HG03108 (cell line): ENCODE data around the gene PPARA.

Experiments
- ATAC-seq: cut with Tn5 transposase; IDR thresholded peaks from one replicate; pipeline ENCODE4 v1.9.1; 2021; ENCODE audit warnings: moderate library complexity; ENCODE audit not compliant: unreplicated experiment

Gene PPARA

DNA sequence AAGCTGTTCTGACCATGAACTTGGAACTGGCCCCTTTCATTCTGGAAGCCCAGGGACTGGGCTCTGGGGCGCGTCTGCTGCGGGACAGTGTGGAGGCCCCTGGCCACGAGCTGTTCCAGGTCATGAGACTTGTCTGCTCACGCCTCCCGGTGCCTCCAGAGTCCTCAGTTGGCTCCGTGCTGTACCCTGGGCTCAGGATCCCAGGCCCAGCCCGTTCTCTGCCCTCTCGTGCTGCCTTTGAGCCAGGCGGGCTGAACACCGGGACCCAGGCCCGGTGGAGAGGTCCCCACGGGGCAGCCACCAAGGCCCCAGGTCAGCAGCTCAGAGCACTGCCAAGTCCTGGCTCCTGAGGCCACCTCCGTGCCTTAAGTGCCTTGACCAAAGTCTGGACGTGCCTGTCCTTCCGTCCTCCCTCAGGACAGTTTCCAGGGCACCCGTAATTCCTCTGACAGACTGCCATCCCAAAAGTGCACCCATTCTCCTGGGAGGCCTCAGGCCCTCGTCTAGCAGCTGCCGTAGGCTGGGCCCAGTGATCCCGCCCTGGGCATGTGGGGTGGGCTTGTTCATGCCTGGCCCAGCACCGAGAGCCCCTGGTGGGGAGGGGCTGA is 36.3 kb upstream of the PPARA start:
- no peak for ATAC-seq

DNA sequence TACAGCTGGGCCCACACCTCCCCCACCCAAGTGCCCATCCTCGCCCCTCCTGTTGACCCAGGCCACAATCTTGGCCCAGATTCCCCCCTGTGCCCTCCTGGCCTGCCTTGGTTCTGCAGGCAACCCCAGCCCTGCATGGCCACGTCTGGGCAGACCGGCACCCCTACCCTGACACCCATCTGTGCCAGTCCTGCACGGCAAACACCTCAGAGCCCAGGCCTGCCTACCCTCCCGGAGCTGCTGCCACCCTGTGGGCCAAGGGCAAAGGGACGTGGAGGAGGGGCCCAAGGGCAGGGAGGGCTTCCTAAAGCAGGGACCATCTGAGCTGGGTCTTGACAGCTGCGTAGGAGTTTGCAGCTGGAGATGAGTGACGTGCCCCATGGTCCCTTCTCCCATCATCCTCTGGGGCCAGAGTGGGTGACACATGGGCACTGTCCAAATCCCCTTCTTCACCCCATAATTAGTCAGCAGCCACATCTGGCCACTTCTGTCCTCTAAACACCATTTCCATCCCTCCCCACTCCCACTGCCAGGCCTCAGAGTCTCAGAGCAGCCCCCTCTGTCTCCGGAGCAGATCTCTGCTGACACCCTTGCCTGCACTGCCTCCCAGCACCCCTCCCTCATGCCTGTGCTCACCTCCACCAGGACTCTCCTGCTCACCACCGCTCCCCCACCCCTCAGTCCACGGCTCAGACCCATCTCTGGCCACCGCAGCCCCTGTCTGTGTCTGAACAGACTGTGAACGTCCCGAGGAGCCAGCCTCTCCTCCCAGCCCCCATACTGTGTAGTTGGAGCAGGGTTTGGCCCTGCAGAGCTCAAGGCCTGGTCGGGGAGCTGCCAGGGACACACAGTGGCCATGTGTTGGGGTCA is 35.6 kb upstream of the PPARA start:
- ATAC-seq: no peak

DNA sequence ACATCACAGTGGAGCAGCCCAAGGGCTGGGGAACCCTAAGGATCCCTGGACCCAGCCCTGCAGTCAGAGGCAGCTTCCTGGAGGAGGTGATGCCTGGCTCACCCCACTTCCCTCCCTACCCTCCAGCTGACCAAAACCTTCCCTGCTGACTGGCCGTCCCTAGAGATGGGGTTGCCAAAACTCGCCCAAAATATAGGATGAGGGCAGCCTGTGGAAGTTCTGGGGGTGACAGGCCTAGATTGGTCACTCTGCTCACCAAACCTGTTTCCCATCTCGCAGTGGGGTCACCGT is 35.0 kb upstream of the PPARA start:
- no peak for ATAC-seq

DNA sequence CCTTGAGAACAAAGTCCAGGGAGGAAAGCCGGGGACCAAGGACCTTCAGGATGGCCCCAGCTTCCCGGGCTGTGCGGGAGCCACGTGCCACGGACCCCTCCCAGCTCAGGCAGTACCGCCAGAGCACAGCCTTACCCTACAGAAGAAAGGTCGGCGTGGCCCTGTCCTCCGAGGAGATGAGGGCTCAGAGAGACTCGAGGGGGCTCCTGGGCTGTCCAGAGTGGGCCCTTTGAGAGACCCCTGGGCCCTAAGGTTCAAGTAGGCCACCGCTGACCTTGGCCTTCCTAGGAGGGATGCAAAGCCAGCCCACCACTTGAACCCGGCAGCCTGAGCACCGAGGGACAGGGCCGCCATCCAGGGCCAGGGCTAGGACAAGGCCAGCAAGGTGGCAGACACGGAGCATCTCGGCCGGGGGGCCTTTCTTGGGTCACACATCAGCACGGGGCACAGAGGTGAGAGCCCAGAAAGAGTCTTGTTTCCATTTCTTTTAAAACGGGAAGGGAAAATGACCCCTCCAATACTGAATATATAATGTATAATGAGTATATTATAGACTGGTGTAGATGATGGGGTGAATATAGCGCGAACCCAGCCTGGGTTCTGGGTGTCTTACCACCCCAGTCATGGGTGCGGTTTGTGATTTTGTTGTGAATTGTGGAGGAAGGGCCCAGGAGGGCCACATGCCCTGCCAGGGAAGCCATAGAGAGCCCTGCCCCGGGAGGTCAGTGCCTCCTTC is 34.4 kb upstream of the PPARA start:
- ATAC-seq: no peak

DNA sequence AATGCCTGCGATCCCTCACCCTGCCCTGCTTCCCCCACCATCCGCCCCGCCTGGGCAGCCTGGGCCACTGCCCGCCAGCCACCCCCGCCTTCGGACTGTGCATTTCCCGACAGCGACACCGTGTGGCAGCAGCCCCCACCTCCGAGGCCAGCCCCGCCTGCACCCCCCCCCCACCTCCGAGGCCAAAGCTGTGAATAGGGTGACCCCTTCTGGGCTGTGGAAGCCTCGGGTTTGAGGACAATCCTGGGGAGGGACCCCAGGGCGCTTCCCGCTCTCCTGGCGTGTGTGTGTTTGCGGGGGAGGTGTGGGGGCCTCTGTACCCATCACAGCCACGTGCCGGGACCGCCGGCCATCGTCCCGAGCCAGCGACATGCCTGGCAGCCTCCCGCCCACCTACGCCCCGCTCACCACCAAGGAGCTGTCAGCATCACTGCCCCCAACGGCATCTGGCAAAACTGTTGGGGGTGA is 33.8 kb upstream of the PPARA start:
- no peak for ATAC-seq

DNA sequence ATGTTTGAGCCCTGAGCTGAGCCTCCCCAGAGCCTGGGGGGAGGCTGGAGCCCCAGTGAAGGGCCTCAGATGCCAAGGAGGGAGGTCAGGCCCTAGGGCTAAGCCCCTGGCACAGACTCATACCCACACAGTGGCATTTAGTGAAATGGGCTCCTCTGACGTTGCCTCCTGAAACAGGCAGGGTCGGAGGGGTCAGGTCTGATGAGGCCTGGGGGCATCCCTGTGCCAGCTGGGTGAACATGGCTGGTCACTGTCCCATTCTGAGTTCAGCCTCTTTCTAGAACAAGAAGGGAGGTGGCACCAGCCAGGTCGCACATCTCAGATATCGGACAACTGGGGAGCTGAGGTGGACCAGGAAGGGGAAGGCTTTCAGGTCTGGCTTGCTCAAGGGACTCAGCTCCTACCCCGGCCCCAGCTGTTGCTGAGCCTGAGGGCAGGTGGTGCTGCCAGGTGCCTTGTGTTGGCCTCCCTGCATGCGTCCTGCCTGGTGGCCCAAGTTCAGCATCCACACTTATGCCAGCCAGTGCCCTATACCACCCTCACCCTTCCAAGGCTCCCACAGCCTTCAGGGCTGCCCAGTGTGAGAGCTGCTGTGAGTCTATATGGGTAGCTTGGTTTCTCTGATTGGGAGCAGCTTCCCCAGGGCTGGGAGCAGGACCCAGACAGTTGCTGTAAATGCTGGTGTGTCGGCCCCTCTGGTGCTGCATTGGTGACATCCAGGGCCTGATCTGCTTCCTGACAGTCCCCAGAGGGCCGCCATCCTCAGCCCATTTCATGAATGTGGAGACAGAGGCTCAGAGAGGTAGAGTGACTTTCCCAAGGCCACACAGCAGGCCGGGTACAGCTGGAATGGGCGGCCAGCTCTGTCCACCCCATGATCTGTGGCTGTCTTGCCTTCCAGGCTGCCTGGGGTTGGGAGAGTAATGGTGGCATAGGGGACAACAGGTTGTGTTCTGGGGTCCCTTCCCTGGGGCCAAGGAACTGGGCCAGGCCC is 32.8 kb upstream of the PPARA start:
- no peak for ATAC-seq

DNA sequence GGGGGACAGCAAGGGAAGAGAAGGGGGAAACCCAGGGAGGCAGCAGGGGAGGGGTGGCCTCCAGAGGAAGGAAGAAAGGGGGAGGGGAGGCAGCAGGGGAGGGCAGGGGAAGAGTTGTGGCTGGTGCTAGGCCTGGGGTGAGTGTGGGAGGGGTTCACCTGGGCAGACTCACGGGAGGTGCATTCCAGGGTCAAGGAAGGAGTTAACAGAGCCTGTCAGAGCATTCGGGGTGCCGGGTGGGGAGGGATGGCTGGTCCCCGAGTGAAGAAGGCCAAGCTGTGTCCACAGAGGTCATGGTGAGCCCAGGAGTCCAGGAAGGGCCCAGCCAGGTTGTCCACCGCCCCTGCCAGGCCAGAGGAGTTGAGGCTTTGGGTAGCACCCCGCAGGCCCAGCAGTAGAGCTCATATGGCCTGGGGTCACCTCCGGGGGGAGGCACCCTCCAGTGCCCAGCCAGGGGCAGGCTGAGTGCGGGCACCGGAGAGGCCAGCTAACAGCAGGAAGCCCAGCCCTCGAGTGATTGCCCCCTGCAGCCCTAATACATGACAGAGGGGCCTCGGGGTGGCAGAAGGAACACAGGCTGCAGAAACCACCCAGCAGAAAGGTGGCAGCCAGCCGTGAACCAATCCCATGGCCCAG is 31.1 kb upstream of the PPARA start:
- no peak for ATAC-seq

DNA sequence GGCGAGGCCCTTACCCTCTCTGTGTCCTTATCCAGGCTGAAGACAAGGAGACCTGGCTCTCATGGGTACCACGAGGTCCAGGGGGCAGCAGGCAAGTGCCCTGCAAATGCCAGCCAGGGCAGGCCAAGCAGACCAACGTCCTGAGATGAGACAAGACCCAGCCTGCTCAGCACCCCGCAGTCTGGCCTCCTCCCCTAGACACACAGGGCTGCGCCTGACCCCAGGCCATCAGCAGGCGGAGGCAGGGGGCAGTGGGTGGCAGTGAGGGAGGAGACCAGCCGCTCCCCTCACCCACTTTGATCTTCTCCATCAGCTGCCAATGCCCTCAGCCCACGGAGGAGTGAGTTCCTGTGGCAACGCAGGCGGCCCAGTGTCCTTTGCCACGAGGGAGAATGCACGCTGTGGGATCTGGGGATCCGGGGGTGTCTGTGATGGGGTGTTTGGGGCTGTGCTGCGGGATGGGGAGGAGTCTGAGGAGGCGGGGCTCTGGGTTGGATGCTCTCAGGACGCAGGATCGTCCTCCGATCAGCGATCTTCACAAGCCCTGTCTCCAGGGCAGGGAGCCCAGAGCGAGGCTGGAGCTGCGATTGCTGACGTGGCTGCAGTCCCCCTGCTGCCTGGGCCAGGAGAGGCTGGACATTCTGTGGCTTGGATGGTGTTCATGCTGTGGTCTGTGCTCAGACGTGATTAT is 30.5 kb upstream of the PPARA start:
- ATAC-seq: no peak

DNA sequence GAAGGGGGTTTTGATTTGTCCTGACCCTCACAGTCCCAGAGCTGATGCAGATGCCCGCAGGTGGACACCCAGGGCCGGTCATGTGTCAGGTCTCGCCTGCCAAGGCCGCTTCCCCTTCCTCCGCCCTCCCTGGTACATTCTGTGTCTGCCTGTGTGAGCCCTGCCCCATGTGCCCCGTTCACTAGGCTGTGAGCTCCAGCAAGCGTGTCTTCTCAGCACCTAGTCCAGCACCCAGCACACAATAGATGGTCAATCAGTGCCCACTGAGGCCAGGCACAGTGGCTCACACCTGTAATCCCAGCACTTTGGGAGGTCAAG is 29.9 kb upstream of the PPARA start:
- ATAC-seq: no peak

DNA sequence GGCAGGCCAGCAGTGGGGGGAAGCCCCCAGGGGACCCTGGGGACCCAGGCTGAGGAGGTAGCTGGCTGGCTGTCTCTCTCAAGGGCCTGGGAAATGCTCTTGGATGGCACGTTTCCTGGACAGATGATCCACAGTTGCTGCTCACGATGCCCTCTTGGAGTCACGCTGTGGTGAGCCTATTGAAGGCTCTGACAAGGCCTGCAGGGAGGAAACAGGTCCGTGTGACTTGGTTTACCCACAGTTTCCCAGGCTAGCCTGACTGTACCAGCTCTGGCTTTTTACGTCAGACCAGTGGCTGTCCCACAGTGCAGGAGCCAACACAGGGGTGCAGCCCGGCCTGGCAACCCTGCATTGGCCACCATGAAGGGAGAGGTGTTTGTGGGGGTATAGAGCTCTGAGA is 29.2 kb upstream of the PPARA start:
- no peak for ATAC-seq

DNA sequence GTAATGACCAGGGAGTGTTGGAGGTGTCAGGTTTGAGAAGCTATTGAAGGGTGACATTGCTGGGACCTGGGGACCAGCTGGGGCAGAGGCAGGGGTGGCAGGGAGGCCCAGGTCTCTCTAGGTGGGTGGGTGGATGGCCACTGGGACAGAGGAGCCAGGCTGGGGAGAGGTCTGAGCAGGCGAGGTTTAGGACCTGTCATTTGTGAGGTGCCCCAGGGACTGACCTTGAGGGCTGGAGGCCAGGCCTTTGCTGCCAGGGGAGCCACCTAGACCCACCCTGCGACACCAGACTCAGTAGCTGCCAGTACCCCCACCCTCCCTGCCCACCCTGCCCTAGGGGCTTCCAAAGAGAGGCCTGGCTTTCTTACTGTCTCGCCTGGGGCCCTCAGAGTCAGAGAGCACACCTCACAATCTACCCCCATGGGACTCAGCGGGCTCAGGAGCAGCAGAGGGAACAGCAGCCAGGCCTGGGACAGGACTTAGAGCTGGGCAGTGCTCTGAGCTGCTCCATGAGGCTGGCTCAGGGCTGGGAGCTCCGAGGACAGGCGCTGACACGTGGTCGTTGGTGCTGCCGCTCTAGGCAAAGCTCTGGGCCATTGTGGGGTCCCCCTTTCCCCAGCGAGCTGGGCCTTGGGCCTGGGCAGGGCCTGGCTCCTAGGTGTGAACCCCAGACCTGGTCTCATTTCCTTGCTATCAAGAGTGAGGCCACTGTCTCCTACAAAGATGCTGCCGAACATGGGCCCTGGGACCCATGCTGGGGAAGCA is 28.6 kb upstream of the PPARA start:
- ATAC-seq: no peak

DNA sequence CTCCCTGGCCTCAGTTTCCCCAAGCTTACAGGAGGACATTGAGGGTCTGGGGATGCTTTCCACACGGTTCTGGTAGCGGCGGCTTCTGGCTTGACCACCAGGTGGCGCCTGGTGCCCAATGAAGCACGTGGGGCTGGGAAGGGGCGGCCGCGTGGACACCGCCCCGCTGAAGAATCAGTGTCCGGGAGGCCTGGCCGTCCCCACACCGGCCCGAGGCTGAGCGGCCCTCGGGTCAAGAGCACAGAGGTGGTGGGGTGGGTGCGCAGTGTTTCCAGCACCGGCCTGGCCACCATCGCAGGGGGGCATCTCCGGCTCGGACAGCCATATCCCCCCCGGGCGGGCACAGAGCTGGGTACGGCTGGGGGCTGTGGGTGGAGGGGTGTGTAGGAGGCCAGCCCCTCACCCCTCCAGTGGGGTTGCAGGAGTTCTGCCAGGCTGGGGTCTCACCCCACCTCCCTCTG is 27.8 kb upstream of the PPARA start:
- no peak for ATAC-seq

DNA sequence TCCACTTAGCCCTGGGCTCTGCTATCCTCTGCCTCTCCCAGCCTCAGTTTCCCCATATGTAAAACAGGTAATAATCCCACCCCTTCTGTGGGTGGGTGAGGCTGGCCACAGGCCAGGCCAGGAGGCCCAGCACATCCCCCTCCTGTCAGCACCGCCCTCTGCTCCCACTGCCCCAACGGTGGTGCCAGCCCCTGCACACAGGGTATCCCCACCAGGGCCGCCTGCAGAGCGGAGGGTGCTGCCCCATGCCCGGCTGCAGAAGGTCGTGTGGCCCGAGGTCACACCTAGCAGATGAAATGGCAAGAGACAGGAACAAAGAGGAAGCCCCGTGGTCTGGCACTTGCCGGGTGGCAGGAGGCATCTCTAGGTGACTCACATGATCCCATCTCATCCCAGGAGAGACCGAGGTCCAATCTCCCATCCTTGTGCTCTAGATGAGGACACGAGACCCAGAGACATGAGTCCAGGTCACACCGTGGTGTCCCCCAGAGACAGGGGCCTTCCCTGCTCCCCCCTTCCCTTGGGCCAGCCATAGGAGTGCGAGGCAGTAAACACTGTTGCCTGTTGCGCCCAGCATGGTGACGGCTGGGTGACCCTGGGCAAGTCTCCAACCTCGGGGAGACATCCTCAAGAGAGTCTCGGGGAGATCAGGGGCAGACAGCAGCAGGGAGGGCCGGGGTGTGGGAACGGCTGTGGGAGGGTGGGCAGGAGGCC is 27.2 kb upstream of the PPARA start:
- no peak for ATAC-seq

DNA sequence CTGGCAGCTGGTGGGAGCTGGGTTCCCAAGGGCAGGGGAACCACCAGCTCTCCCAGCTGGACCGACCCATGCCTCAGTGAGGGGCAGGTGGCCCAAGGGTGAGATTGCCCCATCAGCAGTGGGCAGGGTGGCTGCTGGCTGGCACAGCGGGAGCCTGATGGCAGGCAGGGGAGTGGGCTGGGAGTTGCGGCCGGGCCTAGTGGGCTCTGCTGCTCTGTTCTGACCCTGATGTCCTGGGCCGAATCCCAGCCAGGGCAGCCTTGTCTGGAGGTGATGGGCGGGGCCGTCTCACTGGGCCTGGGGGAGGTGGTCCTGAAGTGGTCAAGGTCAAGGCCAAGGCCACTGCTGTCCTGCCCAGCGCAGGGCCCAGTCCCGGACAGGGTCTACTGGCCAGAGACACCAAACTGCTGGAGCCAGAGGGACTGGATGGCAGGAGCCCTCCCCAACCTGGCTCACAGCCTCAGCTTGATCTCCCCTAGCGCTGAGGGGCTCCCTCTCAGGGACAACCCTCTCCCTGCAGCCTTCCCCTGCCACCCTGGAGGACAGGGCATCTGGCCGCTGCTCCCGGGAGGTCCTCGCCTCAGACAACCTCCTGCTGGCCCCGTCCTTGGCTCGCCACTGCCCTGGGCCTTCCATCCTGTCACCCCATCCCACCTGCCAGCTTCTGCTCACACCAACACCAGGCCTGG is 26.5 kb upstream of the PPARA start:
- no peak for ATAC-seq

DNA sequence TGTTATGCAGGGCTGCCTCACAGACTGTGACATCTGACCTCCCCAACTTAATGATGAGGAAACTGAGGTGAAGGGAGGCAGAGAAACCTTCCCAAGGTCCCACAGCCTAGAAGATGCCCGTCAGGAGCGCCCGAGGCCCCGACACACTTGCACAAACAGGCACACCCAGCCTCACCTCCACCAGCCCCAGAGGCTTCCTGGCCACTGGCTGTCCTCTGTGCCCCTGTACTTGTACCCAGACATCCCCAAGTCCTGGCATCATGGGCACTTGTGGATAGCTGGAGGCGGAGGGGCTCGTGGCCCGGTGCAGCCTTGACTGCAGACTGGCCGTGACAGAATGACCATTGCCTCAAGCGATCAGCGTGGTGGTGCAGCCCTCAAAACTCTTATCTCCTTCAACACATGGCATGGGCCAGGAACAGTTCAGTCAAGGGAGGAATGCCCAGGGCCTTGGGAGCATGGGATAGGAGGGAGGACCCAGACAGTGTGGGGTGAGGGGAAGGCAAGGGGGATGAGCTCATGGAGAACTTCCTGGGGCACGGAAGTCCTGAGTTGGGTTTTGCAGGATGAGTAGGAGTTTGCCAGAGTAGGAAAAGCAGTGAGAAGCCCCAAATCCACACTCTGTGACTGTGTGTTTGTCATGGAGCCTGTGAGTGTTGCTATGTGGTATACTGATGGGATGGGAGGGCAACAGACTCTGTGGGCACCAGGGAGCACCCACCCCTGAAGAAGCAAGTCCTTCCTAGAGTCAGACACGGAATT is 25.8 kb upstream of the PPARA start:
- no peak for ATAC-seq

DNA sequence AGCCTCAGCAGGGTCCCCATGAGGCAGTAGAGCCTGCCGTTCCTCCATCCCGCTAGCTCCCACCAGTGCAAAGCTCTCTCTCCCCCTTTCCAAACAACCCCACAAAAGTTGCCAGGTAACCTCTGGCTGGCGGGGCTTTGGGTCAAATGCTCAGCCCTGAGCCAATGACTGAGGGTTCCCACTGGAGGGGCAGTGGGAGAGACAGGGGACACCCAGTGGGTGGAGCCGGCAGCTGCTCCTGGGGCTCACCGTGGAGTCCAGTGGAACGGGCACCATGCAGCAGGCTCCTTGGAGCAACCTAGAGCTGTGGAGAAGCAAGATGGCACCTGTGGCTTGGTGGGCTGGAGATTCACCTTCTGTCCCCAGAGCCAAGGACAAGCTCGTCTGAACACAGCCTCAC is 25.0 kb upstream of the PPARA start:
- ATAC-seq: no peak
